Umbilical cord (tissue), 2 donors: Measurements from ENCODE around the gene DGKH. TPM values are rescaled to one million over a fixed set of nuclear protein-coding genes. Genes with fewer than 3 reads are reported as not detected.
"Not testable (repeated sequence)": the region's sequence is repeated elsewhere in the genome, so short reads cannot be mapped to it uniquely, and the experiment has no call there.

ENCODE experiments used
- DNase-seq: peaks from one replicate; pipeline ENCODE4 v3.0.0-alpha.2; 2015; ENCODE audit warnings: low spot score
- total RNA-seq: library from RNA; depleted of rRNA; stranded (reverse); fragments of >200 nt; gene quantifications from one replicate; pipeline ENCODE4 v1.2.3, GENCODE V29; 2014; ENCODE audit warnings: low replicate concordance; ENCODE audit not compliant: insufficient read depth

The DGKH gene
- total RNA-seq, 1 donor from 2014 or later: 17.1 TPM

DNA sequence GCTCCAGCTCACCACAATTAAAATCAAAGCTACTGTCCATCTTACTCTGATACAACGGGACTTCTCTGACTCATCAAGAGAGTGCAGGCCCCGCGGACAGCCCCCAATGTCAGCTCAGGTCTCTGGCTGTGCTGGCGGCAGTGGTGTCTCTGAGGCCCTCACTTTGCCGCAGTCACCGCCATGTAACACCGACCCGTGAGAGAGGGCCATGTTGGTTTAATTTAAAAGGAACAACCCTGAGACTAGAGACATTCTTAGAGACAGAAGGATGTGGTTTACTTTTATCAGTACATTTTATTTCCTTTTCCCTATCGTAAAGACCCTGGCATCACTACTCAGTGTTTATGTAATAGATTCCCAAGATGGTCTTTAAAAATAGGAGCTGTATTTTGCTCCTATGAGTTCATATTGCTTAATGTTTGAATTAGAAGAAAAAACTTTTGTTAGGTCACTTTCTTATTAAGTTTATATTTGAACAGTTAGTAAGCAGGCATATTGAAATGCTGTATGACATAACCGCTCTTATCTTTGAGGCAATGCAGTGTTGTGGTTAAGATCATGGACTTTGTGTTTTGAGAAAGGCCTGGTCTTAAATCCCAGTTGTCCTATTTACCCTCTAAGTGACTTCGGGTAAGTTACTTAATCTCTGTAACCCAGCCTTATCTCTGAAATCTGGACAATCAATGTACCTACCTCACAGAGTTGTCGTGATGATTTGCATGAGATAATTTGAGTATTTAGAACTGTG is 23.4 kb downstream of the DGKH start:
- peak; percentile 59 for DNase-seq

- DNase-seq: no peak
Observed at GRCh38 chr13:42073683-42074082, 25.2 kb downstream of the DGKH start.

- no peak for DNase-seq
Observed at GRCh38 chr13:42075517-42075916, 27.1 kb downstream of the DGKH start.

DNA sequence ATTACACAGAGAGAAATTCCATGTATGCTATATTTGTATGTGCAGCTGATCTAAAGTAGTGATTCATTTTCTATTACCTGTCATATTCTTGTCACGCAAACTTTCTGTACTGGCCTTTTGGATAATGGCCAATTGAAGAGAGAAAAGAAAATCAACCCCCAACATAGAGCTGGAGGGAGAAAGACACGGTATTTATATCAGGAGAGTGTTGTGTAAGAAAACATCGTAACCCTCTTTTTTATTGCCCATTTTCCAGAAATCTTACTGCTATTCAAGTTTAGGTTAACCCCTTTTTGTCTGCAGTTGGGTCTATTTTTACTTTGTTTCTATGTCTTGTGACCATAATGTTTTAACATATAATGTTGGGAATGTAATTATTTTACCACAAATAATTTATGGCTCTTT is 27.9 kb downstream of the DGKH start:
- DNase-seq: no peak

DNA sequence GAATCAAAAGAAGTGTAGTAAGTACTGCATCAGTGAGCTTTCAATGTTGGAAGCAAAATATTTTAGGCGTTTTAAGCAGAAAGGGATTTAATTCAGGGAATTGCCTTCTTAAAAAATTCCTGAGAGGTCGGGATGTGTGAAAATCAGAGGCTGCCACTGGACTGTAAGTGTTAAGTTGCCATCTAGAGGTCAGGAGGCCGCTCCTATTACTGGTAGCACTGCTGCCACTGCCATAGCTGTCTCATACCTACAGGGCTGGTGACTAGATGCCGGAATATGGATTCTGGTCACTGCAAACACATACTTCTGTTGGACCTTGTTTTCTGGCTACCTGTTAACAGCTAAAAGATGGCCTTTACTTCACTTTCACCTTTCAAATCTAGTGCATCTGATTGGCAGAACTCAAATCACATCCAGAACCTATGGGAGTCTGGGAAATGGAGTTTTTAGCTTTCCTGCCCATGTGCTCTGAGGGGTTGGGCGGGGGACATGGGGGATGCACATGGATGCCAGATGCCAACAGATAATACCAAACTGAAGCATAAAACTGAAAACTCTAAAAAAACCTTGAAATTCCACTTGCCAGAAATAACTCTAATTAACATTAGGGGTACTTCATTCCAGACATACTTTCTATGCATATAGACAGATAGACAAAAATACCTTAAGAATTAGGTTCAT is 29.8 kb downstream of the DGKH start:
- DNase-seq: no peak

DNA sequence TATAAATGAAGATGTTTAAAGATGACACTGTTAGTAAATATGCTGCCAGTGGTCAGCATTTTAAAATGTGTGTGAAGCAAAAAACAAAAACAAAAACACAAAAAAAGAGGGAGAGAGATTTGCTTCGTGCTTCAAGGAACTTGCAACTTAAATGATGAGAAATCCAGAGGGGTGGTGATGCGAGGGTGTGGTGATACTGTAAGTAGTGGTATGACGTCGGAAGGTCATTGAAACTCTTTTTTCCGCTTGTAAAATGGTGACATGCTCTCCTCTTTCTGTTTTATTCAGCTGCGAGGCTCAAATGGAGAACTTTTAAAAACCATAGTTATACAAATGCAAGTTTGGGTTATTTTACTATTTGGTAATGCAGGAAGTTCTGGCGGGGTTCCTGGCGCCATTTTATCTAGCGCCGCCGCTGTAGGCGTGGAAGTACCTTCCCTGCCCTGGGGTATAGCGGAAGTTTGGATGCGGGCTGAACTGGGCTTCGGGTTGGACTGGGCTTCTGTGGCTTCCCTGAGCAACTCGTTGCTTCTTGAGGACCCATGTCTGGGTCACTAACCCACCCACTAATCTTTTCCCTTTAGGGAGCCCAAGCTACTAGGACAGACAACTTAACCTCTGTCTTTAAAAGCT is 34.8 kb downstream of the DGKH start:
- no peak for DNase-seq

DNA sequence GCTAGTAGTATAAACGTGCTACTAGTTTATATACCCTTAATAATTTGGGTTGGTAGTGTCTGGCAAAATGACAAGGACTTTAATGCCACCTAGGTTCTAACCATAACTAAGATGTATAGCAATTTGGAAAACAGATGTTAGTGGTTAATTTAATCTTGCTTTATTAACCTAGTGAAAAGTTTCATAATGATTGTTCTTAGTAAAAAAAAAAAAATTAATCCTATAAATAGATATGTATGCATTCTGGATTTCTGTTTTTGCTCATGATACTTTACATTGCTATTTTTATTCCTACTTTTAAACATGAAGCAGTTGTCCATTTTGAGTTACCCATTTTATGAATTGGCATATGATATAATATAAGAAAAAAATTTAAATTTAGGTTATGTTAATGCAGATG is 36.3 kb downstream of the DGKH start:
- DNase-seq: no peak

DNA sequence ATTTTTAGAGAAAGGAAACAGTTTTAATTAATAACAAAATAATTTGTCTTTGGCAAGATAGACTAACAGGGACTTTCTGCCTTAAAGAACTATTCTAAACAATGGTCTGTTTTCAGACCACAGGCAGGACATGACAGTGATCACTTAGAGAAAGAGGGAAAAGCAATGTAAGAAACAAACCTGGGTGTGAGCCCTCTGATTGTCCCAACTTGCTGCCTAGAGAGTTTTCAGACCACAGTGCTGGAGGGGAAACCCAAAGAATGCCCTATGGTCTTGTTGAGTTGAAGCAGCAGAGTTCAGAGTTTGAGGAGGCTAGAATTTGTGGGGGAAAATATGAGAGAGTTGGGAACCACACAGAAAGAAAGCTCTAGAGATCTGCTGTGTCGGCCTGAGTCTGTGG is 38.1 kb downstream of the DGKH start:
- DNase-seq: no peak

DNA sequence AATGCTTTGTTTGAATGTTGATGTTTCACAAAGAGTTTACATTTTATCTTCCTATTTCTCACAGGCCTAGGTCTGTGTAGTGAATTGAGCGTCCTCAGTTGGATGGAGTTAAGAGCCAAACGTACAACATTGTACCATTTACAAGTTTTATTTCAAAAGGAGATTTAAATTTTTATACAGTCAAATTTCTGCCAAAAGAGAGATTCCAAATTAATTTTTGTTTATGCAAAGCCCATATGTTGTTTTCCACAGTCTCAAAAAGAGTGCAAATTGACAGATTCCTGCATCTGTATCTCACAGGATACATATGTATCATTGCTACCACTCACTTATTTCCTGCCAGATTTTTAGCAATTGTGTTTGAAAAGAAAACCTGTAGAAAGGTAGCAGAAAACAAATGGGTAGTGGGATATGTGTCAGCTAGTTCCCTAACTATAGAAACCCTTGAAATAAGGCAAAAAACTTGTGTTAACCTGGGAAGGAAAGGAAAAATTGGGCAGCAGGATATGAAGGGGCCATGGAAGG is 46.1 kb downstream of the DGKH start:
- DNase-seq: no peak

DNA sequence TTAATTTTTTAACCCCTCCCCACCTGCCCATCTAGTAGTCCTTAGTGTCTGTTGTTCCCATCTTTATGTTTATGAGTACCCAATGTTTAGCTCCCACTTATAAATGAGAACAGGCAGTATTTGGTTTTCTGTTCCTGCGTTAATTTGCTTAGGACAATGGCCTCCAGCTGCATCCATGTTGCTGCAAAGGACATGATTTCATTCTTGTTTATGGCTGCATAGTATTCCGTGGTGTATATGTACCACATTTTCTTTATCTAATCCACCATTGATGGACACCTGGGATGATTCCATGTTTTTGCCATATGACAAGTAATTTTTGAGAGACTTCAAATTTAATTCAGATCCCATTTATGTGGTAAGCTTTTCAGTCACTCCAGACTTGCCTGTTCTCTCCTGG is 47.8 kb downstream of the DGKH start:
- not testable (repeated sequence) for DNase-seq

GRCh38 chr13:42099962-42100675 is 51.7 kb downstream of the DGKH start:
- DNase-seq: no peak

GRCh38 chr13:42100960-42101359 is 52.5 kb downstream of the DGKH start:
- DNase-seq: peak; percentile 34

DNA sequence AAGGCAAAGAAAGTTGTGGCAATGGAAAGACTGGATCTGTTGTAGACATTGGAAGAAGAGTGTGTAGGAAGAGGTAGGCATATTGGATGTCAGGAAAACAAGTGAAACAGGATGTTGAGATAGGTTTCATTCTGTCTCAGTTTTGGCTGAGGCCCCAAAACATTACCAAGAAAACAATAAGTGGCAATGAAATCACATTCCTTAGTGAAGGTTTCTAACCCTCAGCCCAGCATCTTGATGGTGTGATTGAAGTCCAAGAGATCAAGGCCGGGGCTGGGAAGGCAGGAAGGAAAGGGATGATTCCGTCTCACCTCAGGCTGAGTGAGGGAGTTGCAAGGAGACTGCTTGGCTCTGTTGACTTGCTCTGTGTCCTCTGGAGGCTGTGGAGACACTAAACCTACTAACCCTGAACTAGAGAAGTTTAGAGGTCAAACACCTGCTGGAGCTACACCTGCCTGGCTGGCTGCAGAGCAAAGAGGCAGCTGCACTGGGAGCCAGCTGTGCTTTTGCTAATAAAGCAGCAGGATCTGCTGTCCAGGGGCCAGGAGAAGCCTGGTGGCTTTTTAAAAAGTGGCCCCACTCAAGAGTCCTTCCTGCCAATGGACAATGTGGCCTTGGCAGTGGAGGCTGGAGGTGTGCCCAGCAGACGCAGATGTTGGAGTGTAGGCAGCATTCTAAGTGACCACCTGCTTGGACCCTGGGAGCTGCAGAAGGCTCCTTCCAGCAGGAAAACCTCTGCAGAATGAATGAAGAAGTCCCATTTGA is 53.6 kb downstream of the DGKH start:
- no peak for DNase-seq

- DNase-seq: no peak
Observed at GRCh38 chr13:42102961-42103865, 54.8 kb downstream of the DGKH start.

- no peak for DNase-seq
Observed at GRCh38 chr13:42106998-42107397, 58.5 kb downstream of the DGKH start.

DNA sequence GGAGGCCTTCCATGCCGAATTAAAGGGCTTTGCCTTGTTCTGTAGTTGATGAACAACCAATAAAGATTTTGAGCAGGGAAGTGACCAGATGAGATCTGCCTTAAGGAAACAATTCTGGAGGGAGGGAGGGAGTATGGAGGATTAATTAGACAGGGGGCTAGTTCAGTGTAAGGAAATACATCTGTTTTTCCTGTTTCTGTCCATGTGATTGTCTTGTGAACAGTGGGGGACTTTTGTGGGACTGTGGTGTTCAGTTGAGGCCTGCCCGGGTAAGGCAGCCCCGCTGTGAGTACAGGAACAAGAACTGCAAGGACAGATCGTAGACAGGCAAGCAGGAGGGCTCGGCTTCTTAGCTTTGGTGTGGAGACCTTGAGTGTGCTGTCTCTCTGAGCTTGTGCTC is 59.0 kb downstream of the DGKH start:
- no peak for DNase-seq

GRCh38 chr13:42108217-42108616 is 59.8 kb downstream of the DGKH start:
- no peak for DNase-seq

GRCh38 chr13:42109957-42110356 is 61.5 kb downstream of the DGKH start:
- peak; percentile 2 for DNase-seq

DNA sequence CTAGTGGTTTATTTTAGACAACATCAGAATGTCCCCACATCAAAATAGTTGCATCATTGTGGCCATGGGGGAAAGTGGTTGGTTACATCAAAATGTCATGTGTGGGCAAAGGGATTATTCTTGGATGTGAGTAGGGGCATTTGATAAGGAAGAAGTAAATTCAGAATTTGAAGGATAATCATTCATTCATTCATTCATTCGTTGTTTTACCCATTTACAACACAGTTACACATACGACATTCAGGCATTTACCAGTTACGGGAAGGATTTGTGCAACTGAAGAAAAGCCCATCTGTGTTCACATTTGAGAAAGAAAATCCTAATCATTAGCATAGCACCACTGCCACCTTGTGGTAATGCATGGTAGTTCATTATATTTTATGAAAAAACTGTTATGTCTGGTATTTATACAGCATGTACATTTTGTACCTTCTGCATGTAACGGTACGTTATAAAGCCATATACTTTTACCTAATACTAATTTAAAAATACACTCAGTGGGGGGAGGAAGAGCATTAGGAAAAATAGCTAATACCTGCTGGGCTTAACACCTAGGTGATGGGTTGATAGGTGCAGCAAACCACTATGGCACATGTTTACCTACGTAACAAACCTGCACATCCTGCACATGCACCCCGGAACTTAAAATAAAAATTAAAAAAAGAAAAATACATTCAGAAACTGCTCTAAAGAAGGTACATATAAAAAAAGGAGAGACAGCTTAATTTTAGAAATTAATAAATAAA is 62.1 kb downstream of the DGKH start:
- peak; percentile 86 for DNase-seq
